ENCODE data around the gene RUNX3.

DNA sequence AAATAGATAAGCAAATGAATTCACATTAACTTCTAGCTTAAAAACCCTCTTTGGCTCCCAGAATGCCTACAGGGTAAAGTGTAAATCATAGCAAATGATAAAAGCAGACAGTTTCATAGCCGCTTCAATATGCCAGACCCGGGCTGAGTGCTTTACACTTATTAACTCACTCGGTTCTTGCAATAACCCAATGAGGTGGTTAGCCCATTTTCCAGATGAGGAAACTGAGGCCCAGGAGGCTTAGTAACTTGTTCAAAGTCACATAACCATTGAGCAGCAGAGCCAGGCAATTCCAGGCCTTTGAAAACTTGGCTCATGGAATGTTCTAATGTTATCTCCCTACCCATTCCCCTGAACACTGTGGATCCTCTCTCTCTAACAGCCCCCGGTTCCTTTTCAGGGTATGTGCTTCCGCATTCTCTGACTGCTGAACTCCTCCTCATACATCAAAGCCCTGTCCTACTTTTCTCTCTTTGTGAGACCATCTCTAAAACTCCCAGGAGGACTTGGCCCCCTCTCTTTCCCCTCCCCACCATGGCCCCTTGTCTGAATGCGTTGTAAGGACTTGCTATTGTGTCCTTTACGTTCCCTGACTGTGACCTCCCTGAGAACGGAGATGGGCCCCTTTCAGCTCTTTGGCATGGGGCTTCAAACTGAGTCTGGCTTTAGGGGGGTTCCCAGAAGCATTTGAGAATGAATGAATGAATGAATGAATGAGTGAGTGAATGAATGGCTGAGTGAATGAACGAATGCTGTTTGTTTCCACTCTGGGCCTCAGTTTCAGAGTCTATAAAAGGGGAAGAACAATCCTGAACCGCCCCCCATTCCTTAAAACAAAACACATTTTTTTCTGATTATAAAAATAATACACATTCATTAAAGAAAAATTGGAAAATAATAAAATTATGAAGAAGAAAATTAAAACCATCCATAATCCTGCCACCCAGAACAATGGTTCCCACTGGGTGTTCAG, 15.6 kb upstream of the RUNX3 start:
- TF ChIP-seq CTCF (IDR thresholded peaks at IDR 0.05) (no peak), EZH2 (IDR thresholded peaks at IDR 0.05; ENCODE audit: borderline replicate concordance, insufficient read depth, low read depth, low read length, poor library complexity, severe bottlenecking) (no peak)
